Spinal cord (tissue), 10 donors: ENCODE results near the gene RIMS3. TPM values are rescaled to one million over a fixed set of nuclear protein-coding genes. Genes with fewer than 3 reads are reported as not detected.

Source experiments
- DNase-seq, 6 donors: peaks; one replicate each; pipeline versions ENCODE4 v3.0.0 to v3.0.0-alpha.2; 2013 to 2015; ENCODE audit warnings: low spot score in 6 of 6, low read depth in 4 of 6
- H3K27ac ChIP-seq: one replicate; pipeline ENCODE4 v1.5.1; 2013; ENCODE audit warnings: low read depth, low read length, control low read depth
- H3K27me3 ChIP-seq: one replicate; pipeline ENCODE4 v1.6.1; 2013; ENCODE audit warnings: low read length; ENCODE audit not compliant: control insufficient read depth, insufficient read depth
- H3K36me3 ChIP-seq: one replicate; pipeline ENCODE4 v1.6.1; 2013; ENCODE audit warnings: low read length; ENCODE audit not compliant: control insufficient read depth, insufficient read depth
- H3K4me1 ChIP-seq: one replicate; pipeline ENCODE4 v1.6.1; 2013; ENCODE audit warnings: low read length; ENCODE audit not compliant: control insufficient read depth, insufficient read depth
- H3K4me3 ChIP-seq: one replicate; pipeline ENCODE4 v1.5.1; 2013; ENCODE audit warnings: low read depth, low read length, control low read depth
- H3K9me3 ChIP-seq: one replicate; pipeline ENCODE4 v1.6.1; 2013; ENCODE audit warnings: low read length; ENCODE audit not compliant: control insufficient read depth, insufficient read depth
- WGBS: methylation state at CpG from one replicate; pipeline ENCODE4 v1.1.5; 2013; ENCODE audit warnings: missing lambda C conversion rate; ENCODE audit not compliant: insufficient coverage; 5-methylcytosine and 5-hydroxymethylcytosine counted together
- polyA plus RNA-seq, 2 donors: library from polyadenylated mRNA; unstranded; fragments of 120-200 nt; gene quantifications; one replicate each; pipeline ENCODE4 v1.2.1, GENCODE V29; 2013; ENCODE audit not compliant: insufficient read length in 2 of 2
- total RNA-seq, 2 donors: library from RNA; depleted of rRNA in 1 of 2; stranded (reverse); fragments of 120-200 nt in 1 of 2; fragments of >200 nt in 1 of 2; gene quantifications; one replicate each; pipeline versions ENCODE4 v1.2.3 to v1.2.4, GENCODE V29; 2013 to 2014
- donor health status: healthy.

RIMS3 gene
- total and polyA plus RNA-seq, 4 donors: 14.1 to 42.2 (median 36.1) TPM

- Histone ChIP-seq H3K36me3 (no peaks in the 10 kb centered on the region), H3K4me3 (no peak overlapping the region), H3K27ac (no peak overlapping the region), H3K9me3 (no peaks in the 10 kb centered on the region), H3K27me3 (no peaks in the 10 kb centered on the region), H3K4me1 (peaks cover 20% of the 10 kb centered on the region)
- DNase-seq: no peak
- WGBS: 80% methylated on average over 1 of the region's 3 CpGs
Observed at GRCh38 chr1:40648200-40648599, 17.3 kb downstream of the RIMS3 start.

DNA sequence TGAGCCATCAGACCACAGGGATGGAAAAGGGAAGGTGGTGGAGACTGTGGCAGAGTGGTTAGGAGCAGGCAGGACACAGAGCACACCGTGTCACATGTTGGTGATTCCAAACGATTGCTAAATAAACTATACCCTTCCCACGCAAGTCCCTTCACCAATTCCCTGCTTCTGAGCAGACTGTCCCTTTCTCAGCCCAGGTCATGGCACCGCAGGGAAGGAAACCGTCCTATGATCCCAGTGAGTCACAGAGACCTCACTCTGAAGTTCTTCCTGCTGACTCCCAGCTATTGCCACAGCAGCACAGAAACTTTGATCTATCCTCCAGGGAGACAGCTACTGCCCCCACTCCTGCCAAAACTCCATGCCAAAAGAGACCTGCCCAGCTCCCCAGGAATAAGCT, 19.2 kb downstream of the RIMS3 start:
- H3K27me3 ChIP-seq: no peaks in the 10 kb centered on the region
- H3K9me3 ChIP-seq: no peaks in the 10 kb centered on the region
- H3K4me3 ChIP-seq: no peak overlapping the region
- DNase-seq: no peak
- peaks cover 23% of the 10 kb centered on the region for H3K4me1 ChIP-seq
- WGBS: 69% methylated on average over 5 of the region's 5 CpGs
- no peak overlapping the region for H3K27ac ChIP-seq
- H3K36me3 ChIP-seq: peaks cover 4% of the 10 kb centered on the region

DNA sequence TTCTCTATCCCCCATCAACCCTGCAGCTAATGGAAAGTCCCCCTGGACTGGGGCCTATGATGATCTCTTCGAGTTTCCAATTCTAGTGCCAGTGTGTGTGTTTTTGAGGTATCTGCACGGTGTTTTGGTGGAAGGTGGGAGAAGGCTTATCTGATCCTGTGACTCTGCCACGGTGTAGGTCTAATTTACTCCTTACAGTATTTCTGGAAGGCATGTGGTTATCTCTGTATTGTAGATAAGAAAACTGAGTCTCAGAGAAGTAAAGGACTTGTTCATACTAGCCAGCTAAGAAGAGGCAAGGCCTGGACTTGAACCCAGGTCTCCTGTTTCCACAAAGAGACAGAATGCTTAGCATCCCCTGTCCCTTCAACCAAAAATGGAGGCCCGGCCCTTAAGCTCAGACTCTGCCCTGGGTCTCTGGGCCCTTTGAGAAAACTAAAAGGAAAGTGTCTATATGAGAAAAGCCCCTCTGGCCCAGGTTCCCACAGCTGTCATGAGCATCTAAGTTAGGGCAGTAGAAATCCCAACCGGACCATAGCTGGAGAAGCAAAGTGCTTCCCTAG, 20.3 kb downstream of the RIMS3 start:
- no peaks in the 10 kb centered on the region for H3K27me3 ChIP-seq
- WGBS: 85% methylated on average over 2 of the region's 5 CpGs
- H3K4me3 ChIP-seq: no peak overlapping the region
- no peaks in the 10 kb centered on the region for H3K9me3 ChIP-seq
- no peak for DNase-seq
- H3K4me1 ChIP-seq: peaks cover 25% of the 10 kb centered on the region
- H3K27ac ChIP-seq: no peak overlapping the region
- peaks cover 4% of the 10 kb centered on the region for H3K36me3 ChIP-seq

- Histone ChIP-seq H3K9me3 (no peaks in the 10 kb centered on the region), H3K27ac (no peak overlapping the region), H3K27me3 (no peaks in the 10 kb centered on the region), H3K36me3 (peaks cover 9% of the 10 kb centered on the region), H3K4me1 (peaks cover 12% of the 10 kb centered on the region), H3K4me3 (no peak overlapping the region)
- 97% methylated on average over 18 of the region's 18 CpGs for WGBS
- DNase-seq: no peak
Observed at GRCh38 chr1:40641601-40642242, 23.8 kb downstream of the RIMS3 start.

GRCh38 chr1:40640314-40641076, 25.0 kb downstream of the RIMS3 start:
- DNase-seq: peak in 2 of 6 donors; percentile 66 to 68
- 75% methylated on average over 1 of the region's 10 CpGs for WGBS
- no peak overlapping the region for H3K27ac ChIP-seq

DNA sequence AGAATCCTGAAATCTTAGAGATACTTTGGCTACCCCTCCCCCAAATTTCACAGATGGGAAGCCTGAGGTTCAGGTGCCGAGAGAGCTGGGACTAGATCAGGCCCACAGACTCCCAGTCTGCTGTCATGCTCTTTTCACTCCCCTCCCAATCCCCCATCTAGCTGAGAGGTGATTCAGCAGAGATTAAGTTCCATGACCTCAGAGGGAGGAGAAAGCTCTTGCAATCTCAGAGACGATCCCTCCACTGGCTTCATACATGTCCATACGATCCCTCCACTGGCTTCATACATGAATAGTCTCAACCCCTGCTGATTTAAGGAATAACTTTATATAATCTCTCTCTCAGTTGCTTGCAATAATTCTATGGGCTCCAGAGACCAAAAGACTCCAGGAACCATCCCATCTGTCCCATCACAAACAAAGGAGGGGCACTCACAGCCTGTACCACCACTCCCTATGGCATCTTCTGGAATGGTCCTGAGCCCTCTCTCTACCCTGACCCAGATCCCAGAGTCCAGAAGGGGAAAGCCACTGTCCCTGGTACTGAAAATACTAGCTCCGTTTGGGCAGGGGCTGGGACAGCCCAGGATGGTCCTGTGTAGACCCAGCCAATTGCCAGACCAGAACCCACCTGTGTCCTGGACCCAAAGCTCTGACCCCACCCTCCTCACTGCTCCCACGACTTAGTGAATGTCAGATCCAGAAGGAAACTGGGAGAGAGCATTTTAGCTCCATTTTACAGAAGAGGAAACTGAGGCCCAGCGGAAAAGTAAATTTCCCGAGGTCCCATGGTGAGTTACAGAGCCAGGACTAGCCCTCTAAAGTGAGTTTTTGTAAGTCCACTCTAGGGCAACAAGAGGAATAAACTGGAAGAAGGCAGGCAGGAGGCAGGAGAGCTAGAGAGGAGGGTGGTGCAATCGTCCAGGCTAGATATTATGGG, 27.1 kb downstream of the RIMS3 start:
- peaks cover 21% of the 10 kb centered on the region for H3K4me1 ChIP-seq
- H3K9me3 ChIP-seq: no peaks in the 10 kb centered on the region
- no peak overlapping the region for H3K4me3 ChIP-seq
- 83% methylated on average over 5 of the region's 8 CpGs for WGBS
- H3K27me3 ChIP-seq: no peaks in the 10 kb centered on the region
- no peak for DNase-seq
- H3K27ac ChIP-seq: no peak overlapping the region
- H3K36me3 ChIP-seq: peaks cover 19% of the 10 kb centered on the region

More at GRCh38 chr1:40640314-40641076, 25.0 kb downstream of the RIMS3 start:
- Histone ChIP-seq H3K4me1 (peaks cover 17% of the 10 kb centered on the region), H3K9me3 (no peaks in the 10 kb centered on the region), H3K36me3 (peaks cover 18% of the 10 kb centered on the region), H3K27me3 (no peaks in the 10 kb centered on the region), H3K4me3 (no peak overlapping the region)

DNA sequence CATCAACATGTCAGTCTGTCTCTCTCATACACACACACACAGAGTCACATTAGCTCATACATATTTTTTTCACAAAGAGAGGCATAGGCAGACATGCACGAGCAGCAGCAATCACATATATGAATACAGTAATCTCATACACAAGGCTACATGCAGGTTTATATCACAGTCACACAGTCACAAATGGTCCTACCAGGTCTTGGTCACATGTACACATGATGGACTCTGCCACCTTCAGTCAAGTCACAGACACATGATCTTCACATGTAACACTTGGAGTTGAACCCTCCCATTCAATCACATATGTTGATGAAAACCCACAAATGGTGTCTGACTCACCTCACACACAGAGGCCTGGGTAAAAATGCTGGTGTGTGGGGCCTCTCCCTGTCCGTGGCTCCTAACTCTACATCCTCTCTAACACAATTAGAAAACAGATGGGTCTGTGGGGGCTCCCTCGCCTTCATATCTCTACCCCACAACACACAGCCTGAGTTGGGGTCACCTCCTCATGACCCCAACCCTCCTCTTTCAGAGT, 27.9 kb downstream of the RIMS3 start:
- H3K27ac ChIP-seq: no peak overlapping the region
- H3K4me3 ChIP-seq: no peak overlapping the region

GRCh38 chr1:40636777-40637176, 28.7 kb downstream of the RIMS3 start:
- Histone ChIP-seq H3K9me3 (no peaks in the 10 kb centered on the region), H3K4me1 (peaks cover 21% of the 10 kb centered on the region), H3K36me3 (peaks cover 22% of the 10 kb centered on the region), H3K27me3 (no peaks in the 10 kb centered on the region), H3K27ac (no peak overlapping the region), H3K4me3 (no peak overlapping the region)
- WGBS: 18% methylated on average over 5 of the region's 6 CpGs
- DNase-seq: peak in 2 of 6 donors; percentile 61 to 82

More for the DNA sequence above, 27.9 kb downstream of the RIMS3 start:
- WGBS: 78% methylated on average over 2 of the region's 3 CpGs
- peaks cover 21% of the 10 kb centered on the region for H3K4me1 ChIP-seq
- no peaks in the 10 kb centered on the region for H3K9me3 ChIP-seq
- peaks cover 23% of the 10 kb centered on the region for H3K36me3 ChIP-seq
- H3K27me3 ChIP-seq: no peaks in the 10 kb centered on the region
- no peak for DNase-seq
